Activated naive CD8-positive, alpha-beta T cell treated with anti-CD3 and anti-CD28 coated beads, Interleukin-2, amount 50 U/mL, for 24 hours (primary cell): ENCODE data around the gene ATP6AP2.
"Not testable (repeated sequence)": the region's sequence is repeated elsewhere in the genome, so short reads cannot be mapped to it uniquely, and the experiment has no call there.

ENCODE experiments used
- ATAC-seq: fragments of 150-1000 bp; cut with Tn5 transposase; one replicate; pipeline ENCODE4 v1.10.0; 2021
- DNase-seq: peaks from one replicate; pipeline ENCODE4 v3.0.0; 2021
- H3K27ac Mint-ChIP-seq: one replicate; pipeline ENCODE4 v1.8.0; 2021; ENCODE audit warnings: mild to moderate bottlenecking, mixed read lengths
- H3K27me3 Mint-ChIP-seq: one replicate; pipeline ENCODE4 v1.8.0; 2021; ENCODE audit warnings: mixed read lengths
- H3K36me3 Mint-ChIP-seq: one replicate; pipeline ENCODE4 v1.8.0; 2021; ENCODE audit warnings: low read depth, mixed read lengths
- H3K4me1 Mint-ChIP-seq: one replicate; pipeline ENCODE4 v1.8.0; 2021; ENCODE audit warnings: mixed read lengths
- H3K4me3 Mint-ChIP-seq: one replicate; pipeline ENCODE4 v1.8.0; 2021; ENCODE audit warnings: mild to moderate bottlenecking, moderate library complexity, mixed read lengths
- H3K9me3 Mint-ChIP-seq: one replicate; pipeline ENCODE4 v1.8.0; 2021; ENCODE audit warnings: mixed read lengths

Gene ATP6AP2

DNA sequence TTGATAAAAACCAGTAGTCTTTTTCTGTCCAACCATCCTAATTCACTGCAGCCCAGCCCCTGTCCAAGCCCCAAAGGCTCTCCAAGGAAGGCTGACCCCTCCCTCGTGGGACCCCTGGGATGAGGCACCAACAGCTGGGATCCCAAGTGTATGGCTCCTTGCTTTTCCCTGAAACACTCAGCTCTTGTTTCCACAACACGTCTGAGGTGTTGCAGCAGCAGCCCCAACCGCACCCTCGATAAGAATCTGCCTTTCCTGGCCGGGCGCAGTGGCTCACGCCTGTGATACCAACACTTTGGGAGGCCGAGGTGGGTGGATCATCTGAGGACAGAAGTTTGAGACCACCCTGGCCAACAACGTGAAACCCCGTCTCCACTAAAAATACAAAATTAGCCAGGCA is 17.0 kb upstream of the ATP6AP2 start:
- Mint-ChIP-seq H3K27ac (no peak overlapping the region), H3K9me3 (no peaks in the 10 kb centered on the region), H3K4me1 (peaks cover 4% of the 10 kb centered on the region), H3K27me3 (no peaks in the 10 kb centered on the region), H3K36me3 (no peaks in the 10 kb centered on the region), H3K4me3 (no peak overlapping the region)
- no peak for ATAC-seq
- no peak for DNase-seq

- DNase-seq: no peak
- no peaks in the 10 kb centered on the region for H3K9me3 Mint-ChIP-seq
- H3K4me1 Mint-ChIP-seq: peaks cover 4% of the 10 kb centered on the region
- no peaks in the 10 kb centered on the region for H3K36me3 Mint-ChIP-seq
- no peak overlapping the region for H3K27ac Mint-ChIP-seq
- no peak overlapping the region for H3K4me3 Mint-ChIP-seq
- H3K27me3 Mint-ChIP-seq: no peaks in the 10 kb centered on the region
- ATAC-seq: no peak
These were observed 16.3 kb upstream of the ATP6AP2 start for GRCh38 chrX:40564447-40564846.

- peak; percentile 78 for ATAC-seq
These were observed 10.2 kb upstream of the ATP6AP2 start for GRCh38 chrX:40570346-40571093.

DNA sequence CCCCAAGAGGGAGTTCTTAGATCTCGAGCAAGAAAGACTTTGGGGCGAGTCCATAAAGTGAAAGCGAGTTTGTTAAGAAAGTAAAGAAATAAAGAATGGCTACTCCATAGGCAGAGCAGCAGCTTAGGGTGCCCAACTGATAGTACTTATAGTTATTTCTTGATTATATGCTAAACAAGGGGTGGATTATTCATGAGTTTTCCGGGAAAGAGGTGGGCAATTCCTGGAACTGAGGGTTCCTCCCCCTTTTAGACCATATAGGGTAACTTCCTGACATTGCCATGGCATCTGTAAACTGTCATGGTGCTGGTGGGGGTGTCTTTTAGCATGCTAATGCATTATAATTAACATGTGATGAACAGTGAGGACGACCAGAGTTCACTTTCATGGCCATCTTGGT is 9.6 kb upstream of the ATP6AP2 start:
- DNase-seq (peak; percentile 34), ATAC-seq (peak; percentile 25)
- not testable (repeated sequence) for H3K27me3 Mint-ChIP-seq, H3K36me3 Mint-ChIP-seq, H3K9me3 Mint-ChIP-seq
- Mint-ChIP-seq H3K4me1 (peaks cover 24% of the 10 kb centered on the region), H3K27ac (peak overlapping the region; percentile 96), H3K4me3 (peak overlapping the region; percentile 72)

More at GRCh38 chrX:40570346-40571093, 10.2 kb upstream of the ATP6AP2 start:
- Mint-ChIP-seq H3K36me3 (no peaks in the 10 kb centered on the region), H3K9me3 (no peaks in the 10 kb centered on the region), H3K4me3 (peak overlapping the region; percentile 72), H3K27me3 (no peaks in the 10 kb centered on the region), H3K4me1 (peaks cover 24% of the 10 kb centered on the region), H3K27ac (peak overlapping the region; percentile 96)
- peak; percentile 12 for DNase-seq

- ATAC-seq (no peak), DNase-seq (no peak)
- Mint-ChIP-seq H3K27me3 (no peaks in the 10 kb centered on the region), H3K27ac (peak overlapping the region; percentile 74), H3K4me1 (peaks cover 24% of the 10 kb centered on the region), H3K4me3 (no peak overlapping the region), H3K36me3 (no peaks in the 10 kb centered on the region), H3K9me3 (no peaks in the 10 kb centered on the region)
These were observed 9.2 kb upstream of the ATP6AP2 start for GRCh38 chrX:40571600-40571999.

GRCh38 chrX:40573763-40574162 is 7.0 kb upstream of the ATP6AP2 start:
- H3K4me3 Mint-ChIP-seq: no peak overlapping the region
- H3K9me3 Mint-ChIP-seq: no peaks in the 10 kb centered on the region
- no peaks in the 10 kb centered on the region for H3K27me3 Mint-ChIP-seq
- peak; percentile 18 for DNase-seq
- H3K4me1 Mint-ChIP-seq: peaks cover 24% of the 10 kb centered on the region
- ATAC-seq: peak; percentile 33
- no peak overlapping the region for H3K27ac Mint-ChIP-seq
- no peaks in the 10 kb centered on the region for H3K36me3 Mint-ChIP-seq

- not testable (repeated sequence) for DNase-seq
These were observed 5.4 kb upstream of the ATP6AP2 start for GRCh38 chrX:40575411-40575810.

GRCh38 chrX:40576291-40576690 is 4.5 kb upstream of the ATP6AP2 start:
- Mint-ChIP-seq H3K4me3 (no peak overlapping the region), H3K27ac (no peak overlapping the region), H3K9me3 (no peaks in the 10 kb centered on the region), H3K36me3 (no peaks in the 10 kb centered on the region), H3K27me3 (no peaks in the 10 kb centered on the region), H3K4me1 (peaks cover 13% of the 10 kb centered on the region)
- ATAC-seq (no peak), DNase-seq (no peak)

More at GRCh38 chrX:40575411-40575810, 5.4 kb upstream of the ATP6AP2 start:
- H3K4me1 Mint-ChIP-seq: peaks cover 22% of the 10 kb centered on the region
- H3K9me3 Mint-ChIP-seq, H3K27me3 Mint-ChIP-seq, H3K27ac Mint-ChIP-seq, H3K4me3 Mint-ChIP-seq, ATAC-seq, H3K36me3 Mint-ChIP-seq: not testable (repeated sequence)

- no peaks in the 10 kb centered on the region for H3K27me3 Mint-ChIP-seq
- ATAC-seq (no peak), DNase-seq (no peak)
- H3K4me3 Mint-ChIP-seq: no peak overlapping the region
- no peaks in the 10 kb centered on the region for H3K36me3 Mint-ChIP-seq
- H3K4me1 Mint-ChIP-seq: peaks cover 21% of the 10 kb centered on the region
- no peak overlapping the region for H3K27ac Mint-ChIP-seq
- H3K9me3 Mint-ChIP-seq: no peaks in the 10 kb centered on the region
These were observed 2.6 kb upstream of the ATP6AP2 start for GRCh38 chrX:40578039-40578695.

- H3K4me3 Mint-ChIP-seq: no peak overlapping the region
These were observed 1.6 kb upstream of the ATP6AP2 start for GRCh38 chrX:40579141-40579540.

GRCh38 chrX:40579900-40580536 is 752 bp upstream of the ATP6AP2 start:
- H3K36me3 Mint-ChIP-seq: no peaks in the 10 kb centered on the region
- DNase-seq: no peak
- H3K4me1 Mint-ChIP-seq: peaks cover 25% of the 10 kb centered on the region
- peak overlapping the region; percentile 85 for H3K27ac Mint-ChIP-seq
- peak overlapping the region; percentile 85 for H3K4me3 Mint-ChIP-seq
- no peaks in the 10 kb centered on the region for H3K9me3 Mint-ChIP-seq
- H3K27me3 Mint-ChIP-seq: no peaks in the 10 kb centered on the region
- peak; percentile 45 for ATAC-seq

More at GRCh38 chrX:40579141-40579540, 1.6 kb upstream of the ATP6AP2 start:
- Mint-ChIP-seq H3K4me1 (peaks cover 25% of the 10 kb centered on the region), H3K27me3 (no peaks in the 10 kb centered on the region), H3K27ac (no peak overlapping the region), H3K9me3 (no peaks in the 10 kb centered on the region), H3K36me3 (no peaks in the 10 kb centered on the region)
- DNase-seq: no peak
- no peak for ATAC-seq

DNA sequence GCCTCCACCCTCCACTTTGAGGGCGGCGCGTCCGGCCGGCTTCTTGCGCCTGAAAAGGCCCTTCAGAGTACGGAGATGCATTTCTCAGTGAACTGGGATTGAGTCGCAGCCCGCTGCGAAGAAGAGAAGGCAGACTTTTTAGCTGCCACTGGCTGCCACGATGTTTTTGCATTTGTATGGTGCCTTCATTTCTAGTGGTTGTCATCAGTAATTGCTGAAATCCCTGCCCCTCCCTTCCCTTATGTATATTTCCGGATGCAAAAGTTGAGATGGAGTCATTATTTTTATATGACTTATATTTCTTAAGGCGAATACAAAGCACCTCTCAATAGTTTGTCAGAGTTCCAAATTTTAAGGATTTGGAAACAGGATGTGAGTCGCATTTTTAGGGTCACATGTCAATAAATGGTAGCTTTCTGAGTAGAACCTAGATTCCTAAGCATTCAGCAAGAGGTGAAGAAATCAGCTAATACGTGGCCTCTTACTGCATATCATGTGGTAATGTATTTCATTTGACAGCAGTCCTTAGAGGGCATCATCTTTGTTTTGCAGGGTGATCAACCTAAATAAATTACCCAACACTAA is 658 bp downstream of the ATP6AP2 start:
- ATAC-seq (no peak), DNase-seq (peak; percentile 14)
- no peak overlapping the region for H3K27ac Mint-ChIP-seq
- H3K9me3 Mint-ChIP-seq: no peaks in the 10 kb centered on the region
- no peaks in the 10 kb centered on the region for H3K27me3 Mint-ChIP-seq
- H3K4me3 Mint-ChIP-seq: peak overlapping the region; percentile 85
- peaks cover 3% of the 10 kb centered on the region for H3K36me3 Mint-ChIP-seq
- peaks cover 34% of the 10 kb centered on the region for H3K4me1 Mint-ChIP-seq

GRCh38 chrX:40582178-40582577 is 1.4 kb downstream of the ATP6AP2 start:
- not testable (repeated sequence) for H3K27me3 Mint-ChIP-seq, ATAC-seq, DNase-seq, H3K9me3 Mint-ChIP-seq, H3K27ac Mint-ChIP-seq, H3K36me3 Mint-ChIP-seq
- H3K4me3 Mint-ChIP-seq: peak overlapping the region; percentile 85
- H3K4me1 Mint-ChIP-seq: peaks cover 38% of the 10 kb centered on the region

DNA sequence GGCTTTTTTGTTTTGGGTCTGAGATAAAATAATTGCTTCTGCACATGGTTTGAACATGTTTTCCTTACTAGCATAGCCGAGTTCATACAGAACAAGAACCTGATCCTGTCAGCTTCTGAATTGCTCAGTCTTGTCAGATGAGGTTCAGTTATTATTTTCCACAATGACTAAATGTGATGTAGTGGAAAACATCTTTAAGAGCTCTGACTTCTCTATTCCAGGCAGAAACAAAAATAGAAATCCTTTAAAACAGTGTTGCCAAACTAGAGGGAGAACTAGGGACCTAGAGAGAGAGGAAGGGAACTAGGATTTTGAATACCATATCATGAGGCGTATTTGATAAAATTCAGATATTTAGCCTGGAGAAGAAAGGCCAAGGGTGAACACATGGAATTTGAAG is 2.0 kb downstream of the ATP6AP2 start:
- DNase-seq (no peak), ATAC-seq (no peak)
- Mint-ChIP-seq H3K4me3 (peak overlapping the region; percentile 49), H3K9me3 (no peaks in the 10 kb centered on the region), H3K27ac (peak overlapping the region; percentile 9), H3K4me1 (peaks cover 43% of the 10 kb centered on the region), H3K36me3 (peaks cover 3% of the 10 kb centered on the region), H3K27me3 (no peaks in the 10 kb centered on the region)
